Osteoblast (primary cell): ENCODE results near the gene ENDOU. TPM values are rescaled to one million over a fixed set of nuclear protein-coding genes. Genes with fewer than 3 reads are reported as not detected.
"Not testable (repeated sequence)": the region's sequence is repeated elsewhere in the genome, so short reads cannot be mapped to it uniquely, and the experiment has no call there.

ENCODE experiments used
- DNase-seq: peaks from one replicate; pipeline ENCODE4 v3.0.0; 2011; ENCODE audit warnings: low spot score, mixed read lengths; ENCODE audit not compliant: insufficient read length; ENCODE audit errors: missing footprints
- H2AFZ ChIP-seq: 2 replicates; pipeline ENCODE4 v1.6.0; 2011; ENCODE audit warnings: mild to moderate bottlenecking, low read length
- H3K27ac ChIP-seq: 2 replicates; pipeline ENCODE4 v1.5.1; 2011; ENCODE audit warnings: mild to moderate bottlenecking, low read depth, low read length, moderate library complexity
- H3K27me3 ChIP-seq: 2 replicates; pipeline ENCODE4 v1.6.0; 2012; ENCODE audit warnings: mild to moderate bottlenecking, control low read depth, inconsistent platforms, low read length, moderate library complexity; ENCODE audit not compliant: insufficient read depth
- H3K36me3 ChIP-seq: 2 replicates; pipeline ENCODE4 v1.5.1; 2011; ENCODE audit warnings: mild to moderate bottlenecking, low read length, control low read depth, moderate library complexity; ENCODE audit not compliant: insufficient read depth
- H3K4me1 ChIP-seq: 2 replicates; pipeline ENCODE4 v1.5.1; 2011; ENCODE audit warnings: mild to moderate bottlenecking, low read length, control low read depth, moderate library complexity; ENCODE audit not compliant: insufficient read depth
- H3K4me2 ChIP-seq: 2 replicates; pipeline ENCODE4 v1.6.0; 2011; ENCODE audit warnings: mild to moderate bottlenecking, low read length; ENCODE audit not compliant: insufficient read depth
- H3K4me3 ChIP-seq: fragments of 200-600 bp; sonication (generic); 3 replicates; pipeline ENCODE4 v1.5.1; 2012; ENCODE audit warnings: mild to moderate bottlenecking, low read length, inconsistent platforms; ENCODE audit not compliant: insufficient read depth
- H3K79me2 ChIP-seq: 2 replicates; pipeline ENCODE4 v1.6.0; 2012; ENCODE audit warnings: mild to moderate bottlenecking, low read length, control low read depth, inconsistent platforms; ENCODE audit not compliant: insufficient read depth
- H3K9me3 ChIP-seq: 2 replicates; pipeline ENCODE4 v1.5.1; 2011; ENCODE audit warnings: low read depth, low read length, control low read depth
- H4K20me1 ChIP-seq: 2 replicates; pipeline ENCODE4 v1.6.0; 2012; ENCODE audit warnings: mild to moderate bottlenecking, low read length, control low read depth; ENCODE audit not compliant: insufficient read depth
- total RNA-seq: library from RNA; depleted of rRNA; stranded (reverse); fragments of >200 nt; gene quantifications from 2 replicates; pipeline ENCODE4 v1.2.3, GENCODE V29; 2012
- TF ChIP-seq, protein P1 (sequence below): IDR thresholded peaks from 2 replicates; pipeline ENCODE4 v1.5.1; 2011; ENCODE audit warnings: mild to moderate bottlenecking, low read depth, low read length, moderate library complexity; ENCODE audit errors: extremely low read depth

The ENDOU gene
- total RNA-seq, 1 donor = not detected

GRCh38 chr12:47672068-47672467 is 53.2 kb downstream of the ENDOU start:
- TF ChIP-seq, protein P1, sequence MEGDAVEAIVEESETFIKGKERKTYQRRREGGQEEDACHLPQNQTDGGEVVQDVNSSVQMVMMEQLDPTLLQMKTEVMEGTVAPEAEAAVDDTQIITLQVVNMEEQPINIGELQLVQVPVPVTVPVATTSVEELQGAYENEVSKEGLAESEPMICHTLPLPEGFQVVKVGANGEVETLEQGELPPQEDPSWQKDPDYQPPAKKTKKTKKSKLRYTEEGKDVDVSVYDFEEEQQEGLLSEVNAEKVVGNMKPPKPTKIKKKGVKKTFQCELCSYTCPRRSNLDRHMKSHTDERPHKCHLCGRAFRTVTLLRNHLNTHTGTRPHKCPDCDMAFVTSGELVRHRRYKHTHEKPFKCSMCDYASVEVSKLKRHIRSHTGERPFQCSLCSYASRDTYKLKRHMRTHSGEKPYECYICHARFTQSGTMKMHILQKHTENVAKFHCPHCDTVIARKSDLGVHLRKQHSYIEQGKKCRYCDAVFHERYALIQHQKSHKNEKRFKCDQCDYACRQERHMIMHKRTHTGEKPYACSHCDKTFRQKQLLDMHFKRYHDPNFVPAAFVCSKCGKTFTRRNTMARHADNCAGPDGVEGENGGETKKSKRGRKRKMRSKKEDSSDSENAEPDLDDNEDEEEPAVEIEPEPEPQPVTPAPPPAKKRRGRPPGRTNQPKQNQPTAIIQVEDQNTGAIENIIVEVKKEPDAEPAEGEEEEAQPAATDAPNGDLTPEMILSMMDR = no peak
- Histone ChIP-seq H3K9me3 (no peaks in the 10 kb centered on the region), H3K27ac (no peak overlapping the region), H3K4me1 (no peaks in the 10 kb centered on the region), H3K4me2 (no peak overlapping the region), H2AFZ (no peak overlapping the region), H3K27me3 (no peaks in the 10 kb centered on the region), H3K4me3 (no peak overlapping the region), H4K20me1 (no peaks in the 10 kb centered on the region), H3K36me3 (peaks cover 13% of the 10 kb centered on the region), H3K79me2 (no peaks in the 10 kb centered on the region)
- no peak for DNase-seq

DNA sequence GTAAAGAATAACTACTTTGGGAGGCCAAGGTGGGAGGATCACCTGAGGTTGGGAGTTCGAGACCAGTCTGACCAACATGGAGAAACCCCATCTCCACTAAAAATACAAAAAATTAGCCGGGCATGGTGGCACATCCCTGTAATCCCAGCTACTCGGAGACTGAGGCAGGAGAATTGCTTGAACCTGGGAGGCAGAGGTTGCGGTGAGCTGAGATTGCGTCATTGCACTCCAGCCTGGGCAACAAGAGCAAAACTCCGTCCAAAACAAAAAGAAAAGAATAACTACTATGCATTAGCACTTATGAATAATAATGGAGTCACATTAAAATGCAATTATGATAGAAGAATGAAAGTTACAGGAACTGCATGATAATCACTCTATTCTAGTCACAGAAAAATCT is 57.4 kb downstream of the ENDOU start:
- H3K4me1 ChIP-seq, H3K79me2 ChIP-seq, H2AFZ ChIP-seq, H3K9me3 ChIP-seq, H3K4me2 ChIP-seq, H4K20me1 ChIP-seq, H3K27ac ChIP-seq, H3K27me3 ChIP-seq, DNase-seq, H3K4me3 ChIP-seq: not testable (repeated sequence)
- peaks cover 22% of the 10 kb centered on the region for H3K36me3 ChIP-seq

Other genes with a start within 250 kb of the ENDOU start
- 15.6 and 17.1 TPM in 2 replicates for gene RPAP3, start 19.5 kb downstream of the ENDOU start, total RNA-seq
- gene RAPGEF3, start 33.4 kb upstream of the ENDOU start, total RNA-seq = 3.5 and 4.3 TPM in 2 replicates
- gene SLC48A1, start 47.7 kb upstream of the ENDOU start, total RNA-seq = 18.0 and 19.2 TPM in 2 replicates
- gene HDAC7, start 94.4 kb upstream of the ENDOU start, total RNA-seq = 39.8 and 41.3 TPM in 2 replicates
- gene VDR, start 179.5 kb upstream of the ENDOU start, total RNA-seq = 30.4 and 32.2 TPM in 2 replicates
- 57.5 and 58.3 TPM in 2 replicates for gene TMEM106C, start 238.1 kb upstream of the ENDOU start, total RNA-seq